Sigmoid colon (tissue), 7 donors: ENCODE results near the gene SGTA. TPM values are rescaled to one million over a fixed set of nuclear protein-coding genes. Genes with fewer than 3 reads are reported as not detected.

Source experiments
- DNase-seq: peaks from one replicate; pipeline ENCODE4 v3.0.0-alpha.2; 2019
- H3K27ac ChIP-seq, 4 donors: fragments of 200-600 bp; sonication (generic); one replicate each; pipeline ENCODE4 v1.5.1; 2016 to 2019; ENCODE audit warnings: mild to moderate bottlenecking in 1 of 4
- H3K27me3 ChIP-seq, 3 donors: fragments of 200-600 bp; sonication (generic); one replicate each; pipeline ENCODE4 v1.5.1; 2019; ENCODE audit warnings: mild to moderate bottlenecking in 1 of 3
- H3K36me3 ChIP-seq, 4 donors: fragments of 200-600 bp; sonication (generic); one replicate each; pipeline ENCODE4 v1.5.1; 2016 to 2019
- H3K4me1 ChIP-seq, 4 donors: fragments of 200-600 bp; sonication (generic); one replicate each; pipeline ENCODE4 v1.5.1; 2017 to 2019
- H3K4me3 ChIP-seq, 4 donors: fragments of 200-600 bp; sonication (generic); one replicate each; pipeline ENCODE4 v1.5.1; 2017 to 2019; ENCODE audit warnings: mild to moderate bottlenecking in 2 of 4, moderate library complexity in 1 of 4
- H3K9me3 ChIP-seq, 4 donors: fragments of 200-600 bp in 3 of 4; sonication (generic) in 3 of 4; one replicate each; pipeline versions ENCODE4 v1.5.1 to v1.6.1; 2013 to 2019
- EP300 ChIP-seq, 4 donors: sonication (generic); formaldehyde crosslinking; IDR thresholded peaks; one replicate each; pipeline ENCODE4 v1.6.1; 2017; ENCODE audit warnings: antibody characterized with exemption in 4 of 4
- POLR2A ChIP-seq, 2 donors: fragments of 450-650 bp; IDR thresholded peaks; one replicate each; pipeline ENCODE4 v1.6.1; 2016; ENCODE audit warnings: antibody characterized with exemption in 2 of 2, mild to moderate bottlenecking in 2 of 2, moderate library complexity in 2 of 2
- POLR2AphosphoS5 ChIP-seq, 4 donors: sonication (generic); formaldehyde crosslinking; IDR thresholded peaks; one replicate each; pipeline ENCODE4 v1.6.1; 2017; ENCODE audit warnings: antibody characterized with exemption in 4 of 4
- WGBS, 2 donors: extraction: QIAGEN DNeasy Blood & Tissue Kit; methylation state at CpG; one replicate each; pipeline ENCODE4 v1.1.7; 2013; 5-methylcytosine and 5-hydroxymethylcytosine counted together
- intact Hi-C: fragments of 100-400 bp; cut with DNase I; formaldehyde crosslinking; loops from one replicate; pipeline ENCODE4 v1.15.1; 2023
- polyA plus RNA-seq, 3 donors: library from polyadenylated mRNA; stranded (reverse); fragments of 200-250 nt; gene quantifications; one replicate each; pipeline ENCODE4 v1.2.3, GENCODE V29; 2013
- total RNA-seq, 4 donors: library from RNA; depleted of rRNA; stranded (reverse); fragments of >200 nt; gene quantifications; one replicate each; pipeline ENCODE4 v1.1.0, GENCODE V29; 2016
- TF ChIP-seq, protein P1 (sequence below), 4 experiments: fragments of 450-650 bp in 3 of 4; fragments of 200-600 bp in 1 of 4; IDR thresholded peaks; one replicate each; pipeline ENCODE4 v1.5.1; 2016 to 2019; ENCODE audit warnings: antibody characterized with exemption in 4 of 4, mild to moderate bottlenecking in 3 of 4, moderate library complexity in 2 of 4
- donor health status: healthy with polysubstance abuse.
- donor health status: Bipolar disorder and iron deficiency.
- donor health status: healthy.

The SGTA gene
- total and polyA plus RNA-seq, 7 donors: 42.5 to 80.7 (median 48.1) TPM

DNA sequence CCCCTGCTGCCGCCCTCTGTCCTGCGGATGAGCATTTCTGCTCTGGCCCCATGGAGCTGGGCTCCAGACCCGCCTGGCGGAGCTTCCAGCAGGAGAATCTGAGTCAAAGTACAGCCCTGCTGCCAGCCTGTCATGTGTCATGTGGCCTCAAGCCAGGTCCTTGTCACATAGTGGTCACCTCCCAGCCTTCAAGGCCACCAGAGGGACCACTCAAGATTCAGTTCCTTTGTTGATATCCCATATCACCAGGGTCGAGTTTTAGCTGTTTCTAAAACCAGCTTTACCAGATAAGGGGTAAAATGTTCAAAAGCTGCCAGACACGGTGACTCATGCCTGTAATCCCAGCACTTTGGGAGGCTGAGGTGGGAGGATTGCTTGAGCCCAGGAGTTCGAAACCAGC is 15.7 kb upstream of the SGTA start:
- Histone ChIP-seq H3K4me3 (no peak overlapping the region), H3K27me3 (no peaks in the 10 kb centered on the region), H3K27ac (no peak overlapping the region), H3K36me3 (peaks cover 0 to 76% (median 13%) of the 10 kb centered on the region in 4 donors), H3K9me3 (no peaks in the 10 kb centered on the region), H3K4me1 (no peaks in the 10 kb centered on the region)
- intact Hi-C loops: no loop called here
- TF ChIP-seq, protein P1, sequence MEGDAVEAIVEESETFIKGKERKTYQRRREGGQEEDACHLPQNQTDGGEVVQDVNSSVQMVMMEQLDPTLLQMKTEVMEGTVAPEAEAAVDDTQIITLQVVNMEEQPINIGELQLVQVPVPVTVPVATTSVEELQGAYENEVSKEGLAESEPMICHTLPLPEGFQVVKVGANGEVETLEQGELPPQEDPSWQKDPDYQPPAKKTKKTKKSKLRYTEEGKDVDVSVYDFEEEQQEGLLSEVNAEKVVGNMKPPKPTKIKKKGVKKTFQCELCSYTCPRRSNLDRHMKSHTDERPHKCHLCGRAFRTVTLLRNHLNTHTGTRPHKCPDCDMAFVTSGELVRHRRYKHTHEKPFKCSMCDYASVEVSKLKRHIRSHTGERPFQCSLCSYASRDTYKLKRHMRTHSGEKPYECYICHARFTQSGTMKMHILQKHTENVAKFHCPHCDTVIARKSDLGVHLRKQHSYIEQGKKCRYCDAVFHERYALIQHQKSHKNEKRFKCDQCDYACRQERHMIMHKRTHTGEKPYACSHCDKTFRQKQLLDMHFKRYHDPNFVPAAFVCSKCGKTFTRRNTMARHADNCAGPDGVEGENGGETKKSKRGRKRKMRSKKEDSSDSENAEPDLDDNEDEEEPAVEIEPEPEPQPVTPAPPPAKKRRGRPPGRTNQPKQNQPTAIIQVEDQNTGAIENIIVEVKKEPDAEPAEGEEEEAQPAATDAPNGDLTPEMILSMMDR (IDR thresholded peaks at IDR 0.05): no peak
- no peak for TF ChIP-seq POLR2AphosphoS5 (IDR thresholded peaks at IDR 0.05)
- TF ChIP-seq POLR2A (IDR thresholded peaks at IDR 0.05): no peak
- TF ChIP-seq EP300 (IDR thresholded peaks at IDR 0.05): no peak
- no peak for DNase-seq
- WGBS, 2 donors: 88 to 95% methylated on average over 7 of the region's 7 CpGs

DNA sequence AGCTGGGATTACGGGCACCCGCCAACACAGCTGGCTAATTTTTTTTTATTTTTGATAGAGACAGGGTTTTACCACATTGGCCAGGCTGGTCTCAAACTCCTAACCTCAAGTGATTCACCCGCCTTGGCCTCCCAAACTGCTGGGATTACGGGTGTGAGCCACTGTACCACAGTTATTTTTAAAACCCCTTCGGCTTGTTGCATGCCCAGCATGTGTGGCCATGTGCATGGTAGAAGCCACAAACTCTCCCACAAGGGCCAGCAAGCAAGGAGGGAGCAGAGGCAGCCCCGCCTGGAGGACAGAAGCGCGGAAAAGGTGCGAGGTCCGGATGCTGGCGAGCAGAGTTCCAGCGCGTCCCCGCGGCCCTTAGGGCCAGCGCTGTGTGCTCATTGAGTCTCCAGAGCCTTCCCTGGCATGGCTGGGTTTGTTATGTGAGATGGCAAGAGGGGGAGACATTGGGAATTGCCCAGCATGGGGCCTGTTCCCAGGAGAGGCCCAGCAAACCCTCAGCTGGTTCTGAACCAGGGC is 15.1 kb upstream of the SGTA start:
- no peak overlapping the region for H3K27ac ChIP-seq
- DNase-seq: no peak
- 96 to 97% methylated on average over 16 of the region's 16 CpGs for WGBS, 2 donors
- H3K27me3 ChIP-seq: no peaks in the 10 kb centered on the region
- H3K4me3 ChIP-seq: no peak overlapping the region
- no peaks in the 10 kb centered on the region for H3K4me1 ChIP-seq
- TF ChIP-seq, protein P1 (IDR thresholded peaks at IDR 0.05): no peak
- TF ChIP-seq EP300 (IDR thresholded peaks at IDR 0.05): no peak
- intact Hi-C loops: no loop called here
- H3K36me3 ChIP-seq: peaks cover 0 to 71% (median 13%) of the 10 kb centered on the region in 4 donors
- H3K9me3 ChIP-seq: no peaks in the 10 kb centered on the region

DNA sequence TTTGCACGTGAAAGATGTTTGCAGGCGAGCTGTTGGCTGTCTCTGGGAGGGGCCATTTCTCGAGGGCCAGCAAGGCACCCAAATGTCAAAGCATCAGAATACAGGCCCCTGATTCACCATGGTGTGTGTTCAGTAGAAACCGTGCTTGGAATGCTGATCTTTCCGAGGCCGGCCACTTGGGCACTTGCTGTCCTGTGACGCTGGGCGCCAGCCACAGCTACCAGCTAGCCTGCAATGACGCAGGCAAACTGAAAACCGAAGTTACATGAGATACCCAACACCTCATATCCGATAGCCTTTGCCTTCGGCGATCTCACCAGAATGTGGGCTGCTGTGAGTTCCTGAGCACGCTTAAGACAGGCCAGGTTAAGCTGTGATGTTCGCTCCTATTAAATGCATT is 14.2 kb upstream of the SGTA start:
- no peak for TF ChIP-seq EP300 (IDR thresholded peaks at IDR 0.05)
- TF ChIP-seq, protein P1 (IDR thresholded peaks at IDR 0.05): no peak
- H3K36me3 ChIP-seq: peaks cover 0 to 64% (median 13%) of the 10 kb centered on the region in 4 donors
- WGBS, 2 donors: 97% methylated on average over 15 of the region's 15 CpGs

DNA sequence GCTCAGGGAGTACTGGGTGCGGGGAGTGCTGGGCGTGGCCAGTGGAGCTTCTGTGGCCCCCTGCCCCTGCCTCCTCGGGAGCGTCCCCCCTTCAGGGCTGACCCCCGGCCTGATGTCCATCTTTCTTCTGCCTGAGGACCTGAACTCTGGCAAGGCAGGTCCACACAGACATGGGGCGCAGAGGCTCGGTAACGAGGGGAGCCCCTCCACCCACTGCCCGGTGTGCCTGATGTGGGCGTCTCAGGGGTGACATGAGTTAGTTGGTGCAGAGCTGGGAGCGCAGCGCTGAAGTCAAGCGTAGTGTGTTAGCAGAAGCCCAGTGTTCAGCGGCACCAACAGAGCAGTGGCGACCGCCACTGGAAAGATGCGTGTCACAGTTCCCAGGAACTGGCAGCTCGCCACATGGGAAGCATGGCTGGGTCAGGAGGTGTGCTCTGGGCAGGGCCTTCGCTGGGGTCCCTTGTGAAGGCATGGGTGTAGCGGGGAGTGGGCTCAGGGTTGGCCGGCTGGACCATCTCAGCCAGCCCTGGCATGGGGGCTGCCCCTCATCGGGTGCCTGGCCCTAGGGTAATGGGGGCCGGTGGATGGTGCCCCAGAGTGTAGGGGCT is 13.7 kb upstream of the SGTA start:
- 96% methylated on average over 23 of the region's 23 CpGs for WGBS, 2 donors
- intact Hi-C loops: no loop called here
- no peaks in the 10 kb centered on the region for H3K27me3 ChIP-seq
- DNase-seq: no peak
- H3K9me3 ChIP-seq: no peaks in the 10 kb centered on the region
- H3K4me3 ChIP-seq: no peak overlapping the region
- no peaks in the 10 kb centered on the region for H3K4me1 ChIP-seq
- peaks cover 0 to 67% (median 13%) of the 10 kb centered on the region in 4 donors for H3K36me3 ChIP-seq
- H3K27ac ChIP-seq: no peak overlapping the region
- TF ChIP-seq, protein P1 (IDR thresholded peaks at IDR 0.05): no peak
- TF ChIP-seq POLR2A (IDR thresholded peaks at IDR 0.05) (no peak), EP300 (IDR thresholded peaks at IDR 0.05) (no peak), POLR2AphosphoS5 (IDR thresholded peaks at IDR 0.05) (no peak)

More for the DNA sequence above, 14.2 kb upstream of the SGTA start:
- intact Hi-C loops: no loop called here
- Histone ChIP-seq H3K9me3 (no peaks in the 10 kb centered on the region), H3K27me3 (no peaks in the 10 kb centered on the region), H3K4me1 (no peaks in the 10 kb centered on the region), H3K27ac (no peak overlapping the region), H3K4me3 (no peak overlapping the region)
- DNase-seq: no peak
